Mesodermal cell (in vitro differentiated cells): ENCODE data around the gene DNPH1.

Experiments used
- H3K27ac ChIP-seq: 2 replicates; pipeline ENCODE4 v1.7.0; 2013; ENCODE audit warnings: mild to moderate bottlenecking, low read depth, low read length, moderate library complexity; ENCODE audit not compliant: severe bottlenecking
- H3K36me3 ChIP-seq: 2 replicates; pipeline ENCODE4 v1.7.1; 2013; ENCODE audit warnings: mild to moderate bottlenecking, low read length, moderate library complexity; ENCODE audit not compliant: control insufficient read depth, insufficient read depth
- H3K4me1 ChIP-seq: one replicate; pipeline ENCODE4 v1.7.1; 2013; ENCODE audit warnings: mild to moderate bottlenecking, low read length; ENCODE audit not compliant: insufficient read depth, control insufficient read depth, poor library complexity, severe bottlenecking
- H3K4me3 ChIP-seq: 2 replicates; pipeline ENCODE4 v1.7.0; 2013; ENCODE audit warnings: low read length, control low read depth, mild to moderate bottlenecking; ENCODE audit not compliant: insufficient read depth, poor library complexity, severe bottlenecking; ENCODE audit errors: extremely low read depth
- H3K9me3 ChIP-seq: 2 replicates; pipeline ENCODE4 v1.7.1; 2013; ENCODE audit warnings: mild to moderate bottlenecking, low read length, moderate library complexity; ENCODE audit not compliant: control insufficient read depth
- WGBS, 2 experiments: methylation state at CpG; one replicate each; pipeline ENCODE4 v1.1.5; 2013; ENCODE audit warnings: missing lambda C conversion rate in 2 of 2; ENCODE audit not compliant: insufficient coverage in 2 of 2; 5-methylcytosine and 5-hydroxymethylcytosine counted together

DNPH1 gene

DNA sequence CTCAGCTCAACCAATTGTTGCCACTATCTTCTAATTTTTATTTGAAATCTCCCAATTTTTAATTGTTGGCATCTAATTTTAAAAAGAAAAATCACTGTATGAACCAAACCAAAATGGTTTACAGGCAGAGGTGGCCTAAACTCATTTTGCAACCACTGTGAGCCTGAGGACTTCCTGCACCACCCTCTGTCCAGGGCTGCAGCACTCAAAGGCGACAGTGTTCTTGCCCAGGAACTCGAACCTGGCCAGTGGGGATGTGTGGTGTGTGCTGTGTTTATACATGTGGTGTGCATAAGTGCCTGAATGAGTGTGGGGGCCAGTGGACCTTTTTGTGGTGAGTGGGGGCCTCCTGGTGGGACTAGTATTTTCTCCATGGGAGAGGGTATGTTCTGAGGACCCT lies 44.4 kb upstream of the DNPH1 start:
- H3K9me3 ChIP-seq = no peaks in the 10 kb centered on the region
- no peak overlapping the region for H3K27ac ChIP-seq
- no peak overlapping the region for H3K4me3 ChIP-seq
- WGBS, 2 experiments = 73% methylated on average over 2 of the region's 2 CpGs; no CpG with 5 or more reads in 1 of the 2 experiments
- H3K36me3 ChIP-seq = no peaks in the 10 kb centered on the region
- peaks cover 27% of the 10 kb centered on the region for H3K4me1 ChIP-seq

- Histone ChIP-seq H3K4me1 (peaks cover 25% of the 10 kb centered on the region), H3K9me3 (no peaks in the 10 kb centered on the region), H3K4me3 (no peak overlapping the region), H3K36me3 (no peaks in the 10 kb centered on the region), H3K27ac (no peak overlapping the region)
These were observed 42.7 kb upstream of the DNPH1 start for GRCh38 chr6:43271944-43272343.

GRCh38 chr6:43271103-43271815 lies 42.0 kb upstream of the DNPH1 start:
- Histone ChIP-seq H3K4me3 (no peak overlapping the region), H3K9me3 (no peaks in the 10 kb centered on the region), H3K27ac (no peak overlapping the region), H3K4me1 (peaks cover 25% of the 10 kb centered on the region), H3K36me3 (no peaks in the 10 kb centered on the region)
- WGBS, 2 experiments = 94% methylated on average over 4 to 8 of the region's 8 CpGs

- H3K36me3 ChIP-seq = no peaks in the 10 kb centered on the region
- WGBS, 2 experiments = 13 to 26% methylated on average over 26 to 37 of the region's 44 CpGs
- no peak overlapping the region for H3K27ac ChIP-seq
- no peak overlapping the region for H3K4me3 ChIP-seq
- H3K9me3 ChIP-seq = no peaks in the 10 kb centered on the region
- peaks cover 14% of the 10 kb centered on the region for H3K4me1 ChIP-seq
These were observed 40.2 kb upstream of the DNPH1 start for GRCh38 chr6:43269273-43270007.

DNA sequence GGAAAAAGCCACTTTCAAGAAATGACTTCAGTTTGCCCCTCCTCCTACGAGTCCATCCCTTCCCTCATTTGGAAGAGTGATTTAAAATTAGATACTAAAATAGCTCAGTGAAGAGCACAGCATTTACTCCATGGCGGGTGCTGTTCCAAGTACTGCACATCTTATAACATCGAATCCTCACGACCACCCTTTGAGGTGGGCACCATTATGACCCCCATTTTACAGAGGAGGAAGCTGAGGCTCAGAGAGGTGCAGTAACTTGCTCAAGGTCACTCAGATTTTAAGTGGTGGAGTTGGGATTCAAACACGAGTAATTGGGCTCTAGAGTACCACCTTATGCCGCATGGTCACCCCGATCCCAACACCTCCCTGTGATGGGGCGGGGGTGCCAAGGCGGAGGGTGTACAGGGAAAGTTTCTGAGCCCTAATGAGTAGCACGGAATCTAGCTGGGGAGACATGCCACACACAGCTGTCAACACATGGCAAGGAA lies 39.5 kb upstream of the DNPH1 start:
- Histone ChIP-seq H3K9me3 (no peaks in the 10 kb centered on the region), H3K27ac (no peak overlapping the region), H3K4me3 (no peak overlapping the region), H3K36me3 (no peaks in the 10 kb centered on the region), H3K4me1 (peaks cover 14% of the 10 kb centered on the region)
- 81 to 100% methylated on average over 7 of the region's 10 CpGs for WGBS, 2 experiments

DNA sequence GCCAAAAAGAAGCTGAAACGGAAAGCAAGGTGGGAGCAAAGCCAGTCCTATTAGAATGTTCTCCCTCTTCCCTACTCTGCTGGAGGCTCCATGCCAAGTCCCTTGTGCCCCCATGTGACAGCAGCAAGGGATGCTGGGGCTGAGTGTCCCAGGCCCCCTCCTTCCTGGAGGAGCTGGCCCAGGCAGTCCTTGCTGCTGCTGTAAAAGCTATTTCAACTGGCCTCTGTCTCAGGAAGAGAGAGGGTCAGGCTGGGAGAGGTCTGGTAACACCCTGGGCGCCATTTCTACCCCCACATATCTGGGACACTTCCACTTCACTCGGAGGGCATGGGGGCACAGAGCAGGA lies 39.0 kb upstream of the DNPH1 start:
- 91 to 100% methylated on average over 2 to 3 of the region's 3 CpGs for WGBS, 2 experiments
- Histone ChIP-seq H3K4me1 (peaks cover 14% of the 10 kb centered on the region), H3K36me3 (no peaks in the 10 kb centered on the region), H3K27ac (no peak overlapping the region), H3K4me3 (no peak overlapping the region), H3K9me3 (no peaks in the 10 kb centered on the region)

DNA sequence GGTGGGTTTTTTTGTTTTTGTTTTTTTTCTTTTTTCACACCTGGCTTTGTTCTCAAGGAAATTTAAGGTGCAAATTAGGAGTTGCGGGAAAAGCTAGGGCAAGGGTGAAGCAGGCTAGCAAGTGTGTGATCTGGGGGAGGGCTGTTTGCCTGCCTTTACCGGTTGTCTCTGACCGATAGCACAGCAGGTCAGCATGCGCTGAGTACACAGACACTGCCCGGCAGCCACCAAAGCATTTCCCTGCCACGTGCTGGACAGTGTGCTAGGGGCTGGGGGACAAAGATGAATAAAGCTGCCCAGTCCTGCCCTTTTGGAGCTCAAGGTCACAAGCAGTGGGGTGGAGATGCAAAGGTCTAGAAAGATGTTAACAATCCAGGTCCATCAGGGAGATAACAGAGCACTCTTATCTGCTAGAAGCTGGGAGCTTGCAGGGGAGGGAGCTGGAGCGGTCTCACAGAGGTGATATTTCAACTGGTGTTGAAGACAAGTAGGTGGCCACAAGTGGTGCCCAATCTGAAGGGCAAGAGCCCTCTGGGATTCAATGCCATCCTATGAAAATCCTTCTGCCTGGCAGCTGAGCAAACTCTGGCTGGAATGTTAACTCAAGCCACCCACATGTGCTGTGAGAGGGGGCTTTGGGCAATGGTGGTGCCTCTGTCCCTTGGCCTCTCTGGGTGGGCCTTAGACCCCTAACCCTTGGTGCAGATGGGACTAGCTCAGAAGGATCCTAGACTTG lies 38.5 kb upstream of the DNPH1 start:
- H3K4me3 ChIP-seq = no peak overlapping the region
- WGBS, 2 experiments = 21% methylated on average over 6 to 7 of the region's 7 CpGs
- H3K27ac ChIP-seq = no peak overlapping the region
- peaks cover 14% of the 10 kb centered on the region for H3K4me1 ChIP-seq
- no peaks in the 10 kb centered on the region for H3K9me3 ChIP-seq
- H3K36me3 ChIP-seq = no peaks in the 10 kb centered on the region

- no peaks in the 10 kb centered on the region for H3K9me3 ChIP-seq
- peaks cover 14% of the 10 kb centered on the region for H3K4me1 ChIP-seq
- WGBS, 2 experiments = 69 to 79% methylated on average over 3 to 4 of the region's 6 CpGs
- no peak overlapping the region for H3K4me3 ChIP-seq
- H3K36me3 ChIP-seq = no peaks in the 10 kb centered on the region
- H3K27ac ChIP-seq = no peak overlapping the region
These were observed 36.3 kb upstream of the DNPH1 start for GRCh38 chr6:43265564-43265963.

DNA sequence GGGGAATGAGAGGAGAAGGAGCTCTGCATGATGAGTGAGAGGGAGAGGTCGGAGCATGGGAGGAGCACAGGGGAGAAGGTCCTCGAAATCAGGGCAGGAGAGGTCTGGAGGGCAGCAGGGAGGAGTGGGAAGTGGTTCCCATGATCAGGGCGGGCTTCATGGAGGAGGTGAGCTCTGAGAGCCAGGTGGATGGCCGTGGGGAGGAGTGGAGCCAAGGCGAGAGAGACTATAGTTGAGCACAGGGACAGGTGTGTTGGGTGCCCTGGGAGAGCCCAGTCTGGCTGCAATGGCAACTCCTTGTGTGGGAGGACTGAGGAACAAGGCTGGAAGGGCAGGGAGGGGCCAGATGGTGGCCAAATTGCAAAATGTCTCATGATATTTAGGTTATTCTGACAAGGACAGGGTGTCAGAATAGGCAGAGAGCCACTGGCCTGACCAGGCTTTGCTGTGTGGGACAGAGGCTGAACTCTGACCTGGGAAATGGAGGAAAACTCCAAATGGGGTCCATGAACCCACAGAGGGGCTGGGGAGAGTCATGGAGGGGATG lies 35.4 kb upstream of the DNPH1 start:
- Histone ChIP-seq H3K4me1 (peaks cover 11% of the 10 kb centered on the region), H3K27ac (no peak overlapping the region), H3K4me3 (no peak overlapping the region), H3K36me3 (no peaks in the 10 kb centered on the region), H3K9me3 (no peaks in the 10 kb centered on the region)
- 82 to 88% methylated on average over 5 of the region's 5 CpGs for WGBS, 2 experiments

- Histone ChIP-seq H3K9me3 (no peaks in the 10 kb centered on the region), H3K36me3 (no peaks in the 10 kb centered on the region), H3K4me3 (no peak overlapping the region), H3K27ac (no peak overlapping the region), H3K4me1 (peaks cover 9% of the 10 kb centered on the region)
- 23 to 52% methylated on average over 6 to 8 of the region's 12 CpGs for WGBS, 2 experiments
These were observed 34.3 kb upstream of the DNPH1 start for GRCh38 chr6:43263314-43264178.
